Regular cardiac myocyte (primary cell): ENCODE measurements around the gene KRTAP15-1. TPM values are rescaled to one million over a fixed set of nuclear protein-coding genes. Genes with fewer than 3 reads are reported as not detected.

Experiments used
- total RNA-seq: library from RNA; depleted of rRNA; stranded (reverse); fragments of >200 nt; gene quantifications from 2 replicates; pipeline ENCODE4 v1.2.3, GENCODE V29; 2014

Gene KRTAP15-1, protein sequence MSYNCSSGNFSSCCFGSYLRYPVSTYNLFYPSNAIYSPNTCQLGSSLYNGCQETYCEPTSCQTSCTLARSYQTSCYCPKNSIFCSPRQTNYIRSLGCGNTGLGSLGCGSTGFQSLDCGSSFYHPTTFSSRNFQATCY
- not detected in 2 replicates for total RNA-seq

DNA sequence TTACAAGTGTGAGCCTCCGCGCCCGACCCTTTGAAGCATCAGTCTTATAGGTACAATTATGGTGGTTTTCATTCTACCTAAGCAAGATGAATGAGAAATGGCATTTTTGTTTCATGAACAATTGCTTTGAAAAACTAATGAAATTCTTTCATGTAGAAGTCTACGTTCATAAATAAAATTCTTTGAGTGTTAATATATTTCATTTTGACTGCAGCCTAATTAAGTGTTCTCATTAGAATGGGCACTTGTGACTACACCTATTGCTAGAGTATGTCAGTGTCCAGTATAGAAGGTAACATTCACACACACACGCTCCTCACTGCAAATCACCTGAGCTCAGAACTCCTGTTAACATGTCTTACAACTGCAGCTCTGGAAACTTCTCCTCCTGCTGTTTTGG is at the start of gene KRTAP15-1:
KRTAP15-1 (plus strand) TSS at position 301 of the 400 bp plus-strand sequence; CDS start at position 354, 53 bp downstream.

DNA sequence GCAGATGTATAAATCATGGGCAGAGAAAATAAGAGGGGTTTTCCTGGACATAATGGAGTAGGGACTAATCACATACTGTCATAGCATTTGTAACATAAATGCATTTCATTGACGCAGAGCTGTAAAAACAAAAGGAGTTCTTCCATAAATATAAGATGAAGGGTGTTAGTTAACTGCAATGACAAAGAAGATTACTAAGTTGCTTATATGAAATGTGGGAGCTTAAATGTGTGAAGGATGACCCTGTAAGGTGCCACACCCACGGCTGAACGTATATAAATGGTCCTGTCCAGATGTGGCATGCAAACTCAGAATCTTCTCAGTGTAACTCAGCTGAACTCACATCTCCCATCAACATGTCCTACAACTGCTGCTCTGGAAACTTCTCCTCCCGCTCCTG is 44.3 kb upstream of the KRTAP15-1 start, which contains the start of gene KRTAP13-1:
KRTAP13-1 (plus strand) TSS at position 301 of the 400 bp plus-strand sequence; CDS start at position 357, 56 bp downstream.

DNA sequence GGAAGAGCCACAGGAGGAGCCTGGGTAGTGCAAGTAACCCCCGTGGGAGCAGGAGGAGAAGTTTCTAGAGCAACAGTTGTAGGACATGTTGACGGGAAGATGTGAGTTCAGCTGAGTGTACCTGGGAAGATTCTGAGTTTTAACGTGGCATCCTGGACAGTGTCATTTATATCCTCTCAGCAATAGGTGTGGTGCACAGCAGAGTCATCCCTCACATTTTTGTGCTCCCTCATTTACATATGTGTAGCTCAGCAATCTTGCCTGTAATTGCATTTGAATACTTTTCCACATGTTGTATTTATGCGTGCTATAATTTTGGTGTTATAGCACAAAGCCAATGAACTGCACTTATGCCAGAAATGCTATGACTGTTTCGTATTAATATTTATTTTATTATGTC is 14.2 kb upstream of the KRTAP15-1 start, which contains the start of gene KRTAP13-3:
KRTAP13-3 (minus strand) TSS at position 101 of the 400 bp plus-strand sequence; CDS start at position 87, 14 bp downstream.

DNA sequence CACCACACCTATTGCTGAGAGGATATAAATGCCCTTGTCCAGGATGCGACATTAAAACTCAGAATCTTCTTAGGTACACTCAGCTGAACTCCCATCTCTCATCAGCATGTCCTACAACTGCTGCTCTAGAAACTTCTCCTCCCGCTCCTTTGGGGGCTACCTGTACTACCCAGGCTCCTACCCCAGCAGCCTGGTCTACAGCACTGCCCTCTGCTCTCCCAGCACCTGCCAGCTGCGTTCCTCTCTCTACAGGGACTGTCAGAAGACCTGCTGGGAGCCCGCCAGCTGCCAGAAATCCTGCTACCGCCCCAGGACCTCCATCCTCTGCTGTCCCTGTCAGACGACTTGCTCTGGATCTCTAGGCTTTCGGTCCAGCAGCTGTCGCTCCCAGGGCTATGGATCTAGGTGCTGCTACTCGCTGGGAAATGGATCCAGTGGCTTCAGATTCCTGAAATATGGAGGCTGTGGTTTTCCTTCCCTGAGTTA is 9.9 kb upstream of the KRTAP15-1 start, which contains the start of gene KRTAP13-4:
KRTAP13-4 (plus strand) TSS at position 51 of the 486 bp plus-strand sequence; CDS start at position 107, 56 bp downstream.

DNA sequence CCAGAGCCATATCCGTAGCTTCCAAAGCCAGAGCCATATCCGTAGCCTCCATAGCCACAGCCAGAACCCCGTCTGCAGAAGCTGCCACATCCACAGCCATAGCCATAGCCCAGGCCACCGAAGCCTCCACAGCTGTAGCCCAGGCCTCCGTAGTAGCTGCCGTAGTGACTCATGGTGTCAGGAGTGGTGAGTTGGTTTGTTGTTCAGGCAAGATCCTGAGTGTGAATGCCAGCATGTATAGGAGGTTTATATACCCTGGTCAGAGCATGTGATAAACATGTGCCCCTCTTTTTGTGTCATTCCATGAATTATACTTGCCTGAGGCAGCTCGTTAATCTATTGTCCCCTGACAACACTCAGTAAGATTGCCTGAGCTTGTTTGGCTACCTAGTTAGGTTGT is 40.1 kb downstream of the KRTAP15-1 start, which contains the start of gene KRTAP19-1:
KRTAP19-1 (minus strand) TSS at position 223 of the 400 bp plus-strand sequence; CDS start at position 173, 50 bp downstream.

DNA sequence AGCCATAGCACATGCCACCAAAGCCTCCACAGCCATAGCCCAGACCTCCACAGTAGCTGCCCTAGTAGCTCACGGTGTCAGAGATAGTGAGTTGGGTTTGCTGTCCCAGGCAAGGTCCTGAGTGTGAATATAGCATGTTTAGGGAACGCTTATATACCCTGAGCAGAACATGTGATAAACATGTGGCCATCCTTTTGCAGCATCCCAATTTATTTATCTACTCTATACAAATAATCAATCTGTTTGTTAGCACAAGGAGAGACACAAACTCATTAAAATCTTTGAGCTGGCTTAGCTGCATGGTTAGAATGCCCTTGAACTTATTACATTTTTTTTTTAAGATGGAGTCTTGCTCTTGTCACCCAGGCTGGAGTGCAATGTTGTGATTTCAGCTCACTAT is 47.3 kb downstream of the KRTAP15-1 start, which contains the start of gene KRTAP19-2:
KRTAP19-2 (minus strand) TSS at position 101 of the 400 bp plus-strand sequence; CDS start at position 13, 88 bp downstream.

Other genes with a start within 250 kb of the KRTAP15-1 start
- not detected in 2 replicates for gene CLDN8, start 224.2 kb upstream of the KRTAP15-1 start, total RNA-seq
- gene KRTAP24-1, start 157.3 kb upstream of the KRTAP15-1 start, total RNA-seq, result not detected in 2 replicates
- gene KRTAP25-1, start 150.8 kb upstream of the KRTAP15-1 start, total RNA-seq, result not detected in 2 replicates
- not detected in 2 replicates for gene KRTAP26-1, start 120.0 kb upstream of the KRTAP15-1 start, total RNA-seq
- gene KRTAP27-1, start 102.6 kb upstream of the KRTAP15-1 start, total RNA-seq, result not detected in 2 replicates
- not detected in 2 replicates for gene KRTAP23-1, start 91.7 kb upstream of the KRTAP15-1 start, total RNA-seq
- gene KRTAP13-2, start 68.0 kb upstream of the KRTAP15-1 start, total RNA-seq, result not detected in 2 replicates
- not detected in 2 replicates for gene KRTAP13-1, start 44.2 kb upstream of the KRTAP15-1 start, total RNA-seq
- gene KRTAP13-3, start 14.3 kb upstream of the KRTAP15-1 start, total RNA-seq, result not detected in 2 replicates
- not detected in 2 replicates for gene KRTAP13-4, start 10.1 kb upstream of the KRTAP15-1 start, total RNA-seq
- not detected in 2 replicates for gene KRTAP19-1, start 40.1 kb downstream of the KRTAP15-1 start, total RNA-seq
- not detected in 2 replicates for gene KRTAP19-2, start 47.2 kb downstream of the KRTAP15-1 start, total RNA-seq
- gene KRTAP19-3, start 51.7 kb downstream of the KRTAP15-1 start, total RNA-seq, result not detected in 2 replicates
- gene KRTAP19-4, start 56.9 kb downstream of the KRTAP15-1 start, total RNA-seq, result not detected in 2 replicates
- not detected in 2 replicates for gene KRTAP19-5, start 61.9 kb downstream of the KRTAP15-1 start, total RNA-seq
- gene KRTAP19-6, start 101.6 kb downstream of the KRTAP15-1 start, total RNA-seq, result not detected in 2 replicates
- not detected in 2 replicates for gene KRTAP19-7, start 121.0 kb downstream of the KRTAP15-1 start, total RNA-seq
- not detected in 2 replicates for gene KRTAP22-2, start 150.1 kb downstream of the KRTAP15-1 start, total RNA-seq
- not detected in 2 replicates for gene KRTAP6-3, start 152.2 kb downstream of the KRTAP15-1 start, total RNA-seq
- gene KRTAP6-2, start 158.6 kb downstream of the KRTAP15-1 start, total RNA-seq, result not detected in 2 replicates
- gene KRTAP22-1, start 160.8 kb downstream of the KRTAP15-1 start, total RNA-seq, result not detected in 2 replicates
- not detected in 2 replicates for gene KRTAP6-1, start 173.7 kb downstream of the KRTAP15-1 start, total RNA-seq
- gene KRTAP20-1, start 176.2 kb downstream of the KRTAP15-1 start, total RNA-seq, result not detected in 2 replicates
- not detected in 2 replicates for gene KRTAP20-4, start 180.4 kb downstream of the KRTAP15-1 start, total RNA-seq
- not detected in 2 replicates for gene KRTAP20-2, start 194.9 kb downstream of the KRTAP15-1 start, total RNA-seq
- gene KRTAP20-3, start 202.6 kb downstream of the KRTAP15-1 start, total RNA-seq, result not detected in 2 replicates